Right lobe of liver (tissue), 6 donors: ENCODE data around the gene GRWD1. TPM values are rescaled to one million over a fixed set of nuclear protein-coding genes. Genes with fewer than 3 reads are reported as not detected.

Experiments used
- ATAC-seq, 4 donors: fragments of 200-7000 bp; cut with Tn5 transposase; one replicate each; pipeline ENCODE4 v1.9.1; 2020; ENCODE audit warnings: mild to moderate bottlenecking in 4 of 4, moderate library complexity in 4 of 4
- DNase-seq, 3 donors: peaks; one replicate each; pipeline ENCODE4 v3.0.0-alpha.2; 2020
- H3K27ac ChIP-seq, 3 donors: fragments of 200-600 bp; one replicate each; pipeline ENCODE4 v1.8.0; 2022
- H3K27me3 ChIP-seq, 2 donors: fragments of 200-600 bp; one replicate each; pipeline ENCODE4 v1.8.0; 2022
- H3K36me3 ChIP-seq, 4 donors: fragments of 200-600 bp; sonication (generic) in 1 of 4; one replicate each; pipeline versions ENCODE4 v1.5.1 to v1.8.0; 2017 to 2022; ENCODE audit warnings: control low read depth in 1 of 4
- H3K4me1 ChIP-seq, 4 donors: fragments of 200-600 bp; sonication (generic) in 1 of 4; one replicate each; pipeline versions ENCODE4 v1.5.1 to v1.8.0; 2017 to 2022; ENCODE audit warnings: control low read depth in 1 of 4
- H3K4me3 ChIP-seq, 3 donors: fragments of 200-600 bp; one replicate each; pipeline ENCODE4 v1.8.0; 2022
- H3K9me3 ChIP-seq, 4 donors: fragments of 200-600 bp; sonication (generic) in 1 of 4; one replicate each; pipeline versions ENCODE4 v1.5.1 to v1.8.0; 2017 to 2022; ENCODE audit warnings: control low read depth in 1 of 4
- POLR2A ChIP-seq: fragments of 450-650 bp; IDR thresholded peaks from one replicate; pipeline ENCODE4 v1.6.1; 2017; ENCODE audit warnings: antibody characterized with exemption, mild to moderate bottlenecking
- WGBS: methylation state at CpG from one replicate; pipeline ENCODE4 v1.1.6; 2018; ENCODE audit warnings: low coverage, low lambda C conversion rate; ENCODE audit not compliant: insufficient coverage; ENCODE audit errors: missing lambda C conversion rate; 5-methylcytosine and 5-hydroxymethylcytosine counted together
- intact Hi-C, 2 donors: fragments of 100-400 bp; cut with DNase I; formaldehyde crosslinking; loops; one replicate each; pipeline versions ENCODE4 v1.11.2 to v1.14.1; 2022
- total RNA-seq, 6 experiments: library from RNA; depleted of rRNA in 2 of 6; stranded (reverse); fragments of >200 nt in 2 of 6; fragmentation: NEBNext Ultra II Directional in 3 of 6; extraction: Animal tissue kit (Norgen Biotek cat#: 25700) in 3 of 6; gene quantifications; one replicate each; pipeline versions ENCODE4 v1.1.0 to v1.2.4, GENCODE V29; 2016 to 2023
- TF ChIP-seq, protein P1 (sequence below), 4 donors: fragments of 200-600 bp in 3 of 4; fragments of 450-650 bp in 1 of 4; IDR thresholded peaks; one replicate each; pipeline versions ENCODE4 v1.5.1 to v1.8.0; 2016 to 2022; ENCODE audit warnings: antibody characterized with exemption in 4 of 4, mild to moderate bottlenecking in 2 of 4
- donor health status: DM: no; HTN: yes; CAD: no.
- donor health status: DM: no; HTN: no; CAD: no.
- donor health status: DM: no; HTN: no; CAD: no.
- donor health status: DM: no; HTN: yes; CAD: no.
- donor health status: DM: no; HTN: yes; CAD: no.

The GRWD1 gene
- total RNA-seq, 6 experiments from 2014 or later: 14.7 to 31.0 (median 17.6) TPM

DNA sequence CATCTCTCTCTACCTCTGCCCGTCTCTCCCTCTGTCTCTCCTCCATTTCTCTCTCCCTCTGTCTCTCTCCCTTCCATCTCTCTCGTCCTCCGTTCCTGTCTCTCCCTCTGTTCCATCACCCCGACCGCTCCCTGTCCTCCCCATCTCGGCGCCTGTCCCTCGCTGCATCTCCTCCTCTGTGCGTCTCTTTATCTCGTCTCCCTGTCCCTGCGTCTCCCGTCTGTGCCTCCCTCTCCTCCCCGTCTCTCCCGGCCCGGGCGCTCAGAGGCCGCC lies 47.7 kb upstream of the GRWD1 start:
- DNase-seq (no peak), ATAC-seq (no peak)
- no peaks in the 10 kb centered on the region for H3K4me1 ChIP-seq
- intact Hi-C loops: no loop called here
- under 1% methylated on average over 17 of the region's 17 CpGs for WGBS
- H3K36me3 ChIP-seq: no peaks in the 10 kb centered on the region
- peak overlapping the region in 1 of 3 donors; percentile 33 for H3K4me3 ChIP-seq
- no peak overlapping the region for H3K27ac ChIP-seq
- no peaks in the 10 kb centered on the region for H3K27me3 ChIP-seq
- H3K9me3 ChIP-seq: no peaks in the 10 kb centered on the region
- TF ChIP-seq, protein P1, sequence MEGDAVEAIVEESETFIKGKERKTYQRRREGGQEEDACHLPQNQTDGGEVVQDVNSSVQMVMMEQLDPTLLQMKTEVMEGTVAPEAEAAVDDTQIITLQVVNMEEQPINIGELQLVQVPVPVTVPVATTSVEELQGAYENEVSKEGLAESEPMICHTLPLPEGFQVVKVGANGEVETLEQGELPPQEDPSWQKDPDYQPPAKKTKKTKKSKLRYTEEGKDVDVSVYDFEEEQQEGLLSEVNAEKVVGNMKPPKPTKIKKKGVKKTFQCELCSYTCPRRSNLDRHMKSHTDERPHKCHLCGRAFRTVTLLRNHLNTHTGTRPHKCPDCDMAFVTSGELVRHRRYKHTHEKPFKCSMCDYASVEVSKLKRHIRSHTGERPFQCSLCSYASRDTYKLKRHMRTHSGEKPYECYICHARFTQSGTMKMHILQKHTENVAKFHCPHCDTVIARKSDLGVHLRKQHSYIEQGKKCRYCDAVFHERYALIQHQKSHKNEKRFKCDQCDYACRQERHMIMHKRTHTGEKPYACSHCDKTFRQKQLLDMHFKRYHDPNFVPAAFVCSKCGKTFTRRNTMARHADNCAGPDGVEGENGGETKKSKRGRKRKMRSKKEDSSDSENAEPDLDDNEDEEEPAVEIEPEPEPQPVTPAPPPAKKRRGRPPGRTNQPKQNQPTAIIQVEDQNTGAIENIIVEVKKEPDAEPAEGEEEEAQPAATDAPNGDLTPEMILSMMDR (IDR thresholded peaks at IDR 0.05): no peak
- TF ChIP-seq POLR2A: no peak

DNA sequence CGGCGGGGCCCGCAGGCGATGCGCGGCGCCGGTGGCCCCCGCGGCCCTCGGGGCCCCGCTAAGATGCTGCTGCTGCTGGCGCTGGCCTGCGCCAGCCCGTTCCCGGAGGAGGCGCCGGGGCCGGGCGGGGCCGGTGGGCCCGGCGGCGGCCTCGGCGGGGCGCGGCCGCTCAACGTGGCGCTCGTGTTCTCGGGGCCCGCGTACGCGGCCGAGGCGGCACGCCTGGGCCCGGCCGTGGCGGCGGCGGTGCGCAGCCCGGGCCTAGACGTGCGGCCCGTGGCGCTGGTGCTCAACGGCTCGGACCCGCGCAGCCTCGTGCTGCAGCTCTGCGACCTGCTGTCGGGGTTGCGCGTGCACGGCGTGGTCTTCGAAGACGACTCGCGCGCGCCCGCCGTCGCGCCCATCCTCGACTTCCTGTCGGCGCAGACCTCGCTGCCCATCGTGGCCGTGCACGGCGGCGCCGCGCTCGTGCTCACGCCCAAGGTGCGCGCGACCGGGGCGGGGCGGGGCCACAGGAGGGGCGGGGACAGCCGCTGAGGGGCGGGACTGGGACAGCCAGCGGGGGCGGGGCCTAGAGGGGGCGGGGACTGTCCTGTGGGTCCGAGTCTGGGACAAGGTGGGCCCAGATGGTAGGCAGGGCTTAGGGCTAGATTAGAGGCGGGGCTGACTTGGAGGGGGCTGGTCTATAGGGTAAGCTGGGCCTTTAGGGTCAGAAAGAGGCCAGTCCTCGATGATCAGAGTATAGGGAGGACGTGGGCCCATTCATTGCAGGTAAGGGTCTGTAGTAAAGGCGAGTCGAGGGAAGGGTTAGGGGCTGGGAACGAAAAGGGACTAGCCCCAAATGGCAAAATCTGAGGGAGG lies 47.2 kb upstream of the GRWD1 start:
- Histone ChIP-seq H3K9me3 (no peaks in the 10 kb centered on the region), H3K4me1 (no peaks in the 10 kb centered on the region), H3K4me3 (peak overlapping the region in 1 of 3 donors; percentile 33), H3K27me3 (no peaks in the 10 kb centered on the region), H3K27ac (no peak overlapping the region), H3K36me3 (no peaks in the 10 kb centered on the region)
- TF ChIP-seq, protein P1 (IDR thresholded peaks at IDR 0.05): no peak
- no peak for TF ChIP-seq POLR2A
- 22% methylated on average over 19 of the region's 104 CpGs for WGBS
- DNase-seq (peak in 2 of 3 donors; percentile 72 to 75), ATAC-seq (peak; percentile 59 to 77 (median 61))
- intact Hi-C loops: no loop called here

DNA sequence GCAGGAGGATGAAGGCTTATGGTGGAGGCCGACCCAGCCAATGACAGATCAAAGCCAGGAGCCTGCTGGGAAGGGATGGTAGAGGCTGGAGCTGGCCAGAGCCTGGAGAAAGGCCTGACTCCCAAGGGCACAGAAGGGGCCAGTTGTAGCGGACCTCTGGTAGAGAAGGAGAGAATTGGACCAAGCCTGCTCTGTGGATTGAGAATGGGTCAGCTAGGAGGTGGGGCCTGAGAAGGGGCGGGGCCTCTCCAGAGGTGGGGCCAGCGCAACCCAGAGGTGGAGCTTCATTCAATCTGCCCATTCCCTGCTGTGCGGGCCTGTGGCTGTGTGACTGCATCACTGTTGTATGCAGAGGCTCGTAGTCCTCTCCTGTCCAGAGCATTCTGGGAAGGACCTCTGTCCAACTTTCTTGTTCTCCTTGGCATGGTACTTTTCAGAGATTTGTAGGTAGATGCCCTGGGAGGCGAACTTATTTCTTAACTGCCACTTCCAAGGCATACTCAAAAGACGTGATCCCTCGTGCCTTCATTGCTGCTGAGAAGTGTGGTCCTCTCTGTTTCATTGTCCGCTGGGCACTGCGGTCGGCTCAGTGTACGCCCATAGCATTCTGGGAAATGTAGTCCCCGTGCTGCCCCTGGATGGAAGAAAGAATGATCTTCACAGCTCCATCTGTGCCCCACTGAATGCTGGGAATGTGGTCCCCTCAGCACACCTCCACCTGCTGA lies 45.6 kb upstream of the GRWD1 start:
- intact Hi-C loops: no loop called here
- WGBS: 39% methylated on average over 6 of the region's 14 CpGs
- H3K27me3 ChIP-seq: no peaks in the 10 kb centered on the region
- H3K9me3 ChIP-seq: no peaks in the 10 kb centered on the region
- H3K36me3 ChIP-seq: no peaks in the 10 kb centered on the region
- no peak for DNase-seq
- H3K4me1 ChIP-seq: no peaks in the 10 kb centered on the region
- ATAC-seq: peak; percentile 37 to 51 (median 48)
- no peak overlapping the region for H3K4me3 ChIP-seq
- H3K27ac ChIP-seq: no peak overlapping the region
- TF ChIP-seq, protein P1 (IDR thresholded peaks at IDR 0.05): no peak
- no peak for TF ChIP-seq POLR2A

DNA sequence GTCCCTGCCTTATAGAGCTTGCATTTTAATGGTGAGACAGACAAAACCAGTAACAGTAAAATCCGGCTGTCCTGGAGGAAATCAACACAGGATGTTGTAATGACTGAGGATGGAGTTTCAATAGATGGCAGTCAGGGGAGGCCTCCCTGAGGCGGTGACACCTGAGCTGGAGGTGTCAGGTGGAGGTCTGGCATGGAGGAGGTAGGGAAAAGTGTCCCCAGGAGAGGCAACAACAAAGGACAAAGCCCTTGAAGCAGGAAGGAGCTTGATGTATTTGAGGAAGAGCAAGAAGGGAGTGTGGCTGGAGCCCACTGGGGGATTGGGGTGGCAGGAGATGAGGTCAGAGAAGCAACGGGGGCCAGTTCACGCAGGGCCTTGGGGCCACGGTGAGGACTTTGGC lies 44.5 kb upstream of the GRWD1 start:
- DNase-seq (no peak), ATAC-seq (no peak)
- TF ChIP-seq, protein P1 (IDR thresholded peaks at IDR 0.05): no peak
- no peak for TF ChIP-seq POLR2A
- Histone ChIP-seq H3K27me3 (no peaks in the 10 kb centered on the region), H3K27ac (no peak overlapping the region), H3K9me3 (no peaks in the 10 kb centered on the region), H3K4me3 (no peak overlapping the region), H3K36me3 (no peaks in the 10 kb centered on the region), H3K4me1 (no peaks in the 10 kb centered on the region)
- 68% methylated on average over 5 of the region's 5 CpGs for WGBS
- intact Hi-C loops: no loop called here
